T47D (cell line): Measurements from ENCODE around the gene REM2.

Source experiments
- DNase-seq, 2 experiments: peaks; one replicate each; pipeline versions ENCODE4 v3.0.0 to v3.0.0-alpha.2; 2011 to 2012; ENCODE audit warnings: low read depth in 1 of 2, low spot score in 1 of 2
- JUND ChIP-seq: IDR thresholded peaks from 2 replicates; pipeline ENCODE4 v1.6.1; 2012; ENCODE audit warnings: low read depth
- in situ Hi-C: cut with HindIII; loops from 2 replicates; pipeline ENCODE4 v1.10.0; 2016; ENCODE audit warnings: low sequenced_read_pairs, low pct_unique_long_range_greater_than_20kb

Gene REM2

DNA sequence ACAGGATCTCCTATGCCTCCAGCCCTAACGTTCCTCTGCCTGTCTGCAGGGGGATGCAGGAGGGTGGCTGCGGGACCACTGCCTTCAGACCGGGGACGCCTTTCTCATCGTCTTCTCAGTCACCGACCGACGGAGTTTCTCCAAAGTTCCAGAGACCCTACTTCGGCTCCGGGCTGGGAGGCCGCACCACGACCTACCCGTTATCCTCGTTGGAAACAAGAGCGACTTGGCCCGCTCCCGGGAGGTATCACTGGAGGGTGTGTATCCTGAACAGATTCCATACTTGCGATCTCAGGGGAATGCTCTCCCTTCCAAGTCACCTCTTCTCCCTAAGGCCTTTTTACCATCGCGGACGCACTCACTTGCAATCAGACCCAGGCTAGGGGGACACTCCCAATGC is 3.0 kb downstream of the REM2 start:
- in situ Hi-C loops, result no loop called here
- DNase-seq, result no peak
- no peak for TF ChIP-seq JUND

- no peak for TF ChIP-seq JUND
- peak; percentile 57 to 90 for DNase-seq
- in situ Hi-C loops, result no loop called here
These were observed 3.7 kb downstream of the REM2 start for GRCh38 chr14:22886500-22887259.

GRCh38 chr14:22887260-22887989 is 4.4 kb downstream of the REM2 start:
- in situ Hi-C loops, result no loop called here
- TF ChIP-seq JUND, result no peak
- peak in 1 of 2 experiments; percentile 93 for DNase-seq

GRCh38 chr14:22887990-22888378 is 5.0 kb downstream of the REM2 start:
- TF ChIP-seq JUND, result no peak
- in situ Hi-C loops, result no loop called here
- DNase-seq, result no peak

- no peak for TF ChIP-seq JUND
- no peak for DNase-seq
- in situ Hi-C loops, result no loop called here
These were observed 5.6 kb downstream of the REM2 start for GRCh38 chr14:22888662-22889061.

GRCh38 chr14:22890416-22890815 is 7.4 kb downstream of the REM2 start:
- in situ Hi-C loops, result no loop called here
- no peak for TF ChIP-seq JUND
- DNase-seq, result no peak

GRCh38 chr14:22892488-22892887 is 9.5 kb downstream of the REM2 start:
- DNase-seq, result no peak
- in situ Hi-C loops, result no loop called here
- no peak for TF ChIP-seq JUND

DNA sequence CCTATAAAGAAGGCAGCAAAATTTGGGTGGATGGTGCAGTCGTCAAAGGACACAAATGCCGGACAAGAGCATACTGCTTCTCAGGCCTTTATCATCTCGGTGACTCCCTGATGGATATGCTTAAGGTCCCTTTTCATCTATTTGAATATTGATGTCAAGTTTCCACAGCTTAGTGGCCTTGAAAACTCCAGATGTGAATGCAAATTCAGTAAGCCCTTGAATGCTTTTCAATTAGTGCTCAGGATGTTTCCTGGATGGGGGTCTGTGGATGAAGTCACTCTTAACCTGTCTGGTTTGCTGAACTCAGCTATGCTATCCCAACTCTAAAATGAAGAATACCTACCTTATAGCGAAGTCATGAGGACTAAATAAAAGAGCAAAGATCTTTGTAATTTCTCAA is 10.7 kb downstream of the REM2 start:
- TF ChIP-seq JUND, result no peak
- DNase-seq, result no peak
- in situ Hi-C loops, result no loop called here

DNA sequence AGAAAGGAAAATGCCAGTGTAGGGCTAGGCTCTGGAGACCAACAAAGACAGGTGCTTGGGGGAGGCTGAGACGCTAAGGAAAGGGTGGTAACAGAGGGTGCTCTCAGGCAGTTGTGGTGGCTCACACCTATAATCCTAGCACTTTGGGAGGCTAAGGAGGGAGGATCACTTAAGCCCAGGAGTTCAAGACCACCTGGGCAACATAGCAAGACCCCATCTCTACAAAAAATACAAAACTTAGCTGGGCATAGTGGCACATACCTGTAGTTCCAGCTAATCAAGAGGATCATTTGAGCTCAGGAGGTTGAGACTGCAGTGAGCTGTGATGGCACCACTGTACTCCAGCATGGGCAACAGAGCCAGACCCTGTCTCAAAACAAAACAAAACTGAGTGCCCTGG is 12.4 kb downstream of the REM2 start:
- DNase-seq, result no peak
- no peak for TF ChIP-seq JUND
- in situ Hi-C loops, result no loop called here

DNA sequence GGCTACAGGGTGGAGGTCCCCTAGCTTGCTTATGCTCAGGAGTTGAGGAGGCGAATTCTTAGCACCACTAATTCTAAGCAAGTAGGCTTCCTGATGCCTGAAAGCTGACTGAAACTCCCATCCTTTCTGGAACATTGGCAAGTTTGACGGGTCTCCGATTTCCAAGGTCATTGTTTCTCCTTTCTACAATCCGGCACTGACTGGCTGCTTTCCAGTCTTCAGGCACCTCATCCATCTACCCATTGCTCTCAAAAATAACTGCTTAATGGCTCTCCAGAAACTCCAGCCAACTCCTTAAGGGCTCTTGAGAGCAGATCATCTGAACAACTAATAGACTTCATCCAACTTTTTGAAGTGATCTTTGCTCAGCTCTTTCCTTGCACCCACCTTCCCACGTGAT is 13.3 kb downstream of the REM2 start:
- no peak for TF ChIP-seq JUND
- DNase-seq, result no peak
- in situ Hi-C loops, result no loop called here

DNA sequence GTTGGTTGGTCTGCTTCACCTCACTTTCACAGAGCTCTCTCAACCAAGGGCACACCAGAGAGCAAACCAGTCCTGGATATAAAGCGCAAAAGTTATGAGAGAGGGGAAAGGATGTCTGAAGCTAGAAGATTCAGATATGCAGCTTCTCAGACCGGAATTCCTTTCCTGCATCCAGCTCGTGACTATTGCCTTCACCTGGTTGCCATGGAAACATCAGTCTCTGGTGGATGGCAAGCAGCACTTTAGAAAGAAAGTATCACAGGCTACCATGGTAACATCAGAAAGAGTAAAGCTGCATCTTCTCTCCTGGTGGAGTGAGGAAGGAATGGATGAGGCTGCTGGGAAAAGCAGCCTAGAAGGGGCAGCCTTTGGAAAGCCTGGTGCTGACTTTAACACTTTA is 13.7 kb downstream of the REM2 start:
- no peak for TF ChIP-seq JUND
- in situ Hi-C loops, result no loop called here
- DNase-seq, result no peak

- in situ Hi-C loops, result no loop called here
These were observed 14.3 kb downstream of the REM2 start for GRCh38 chr14:22897357-22897756.

DNA sequence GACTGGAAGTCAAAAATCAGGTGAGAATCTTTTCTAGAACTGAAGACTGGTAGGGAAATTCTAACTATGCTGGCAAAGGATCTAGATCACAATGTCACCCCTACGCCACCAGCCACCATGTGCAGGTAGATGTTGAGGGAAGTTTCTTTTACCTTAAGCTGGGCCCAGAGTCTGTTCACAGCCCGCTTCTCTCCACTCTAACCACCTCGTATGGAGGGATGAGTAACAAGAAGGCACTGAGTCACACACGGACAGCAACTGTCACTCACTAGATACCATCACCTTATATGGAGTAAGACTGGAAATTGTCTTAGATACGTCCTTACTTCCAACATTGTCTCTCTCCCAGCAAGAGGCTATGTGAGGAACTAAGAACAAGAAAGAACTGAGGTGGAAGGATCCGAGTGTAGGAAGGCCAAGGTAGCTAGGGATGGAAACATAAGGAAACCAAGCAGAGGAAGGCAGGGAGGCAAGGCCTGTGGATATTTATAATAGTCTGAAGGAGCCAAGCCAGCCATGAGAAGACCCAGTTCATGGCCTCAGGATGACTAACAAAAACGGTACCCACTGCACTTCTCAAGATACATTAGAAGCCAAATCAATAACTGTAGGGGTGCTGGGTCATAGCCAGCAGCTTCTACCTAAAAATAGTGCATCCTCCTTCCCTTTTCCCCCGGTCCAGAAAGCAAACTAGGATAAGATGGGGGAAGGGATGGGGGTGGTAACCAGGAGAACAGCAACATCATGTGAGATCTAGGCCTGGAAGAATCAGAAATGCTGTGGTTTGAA is 15.5 kb downstream of the REM2 start:
- TF ChIP-seq JUND, result no peak
- in situ Hi-C loops, result no loop called here
- no peak for DNase-seq

More at GRCh38 chr14:22897357-22897756, 14.3 kb downstream of the REM2 start:
- DNase-seq, result no peak
- no peak for TF ChIP-seq JUND
